NOMO-1 (cell line): ENCODE data around the gene C19orf12.
"Not testable (repeated sequence)": the region's sequence is repeated elsewhere in the genome, so short reads cannot be mapped to it uniquely, and the experiment has no call there.

Experiments
- DNase-seq, 2 experiments: peaks; one replicate each; lab custom pipeline; 2025; ENCODE audit not compliant: unreplicated experiment in 2 of 2; lab: John Stamatoyannopoulos, UW

The C19orf12 gene

DNA sequence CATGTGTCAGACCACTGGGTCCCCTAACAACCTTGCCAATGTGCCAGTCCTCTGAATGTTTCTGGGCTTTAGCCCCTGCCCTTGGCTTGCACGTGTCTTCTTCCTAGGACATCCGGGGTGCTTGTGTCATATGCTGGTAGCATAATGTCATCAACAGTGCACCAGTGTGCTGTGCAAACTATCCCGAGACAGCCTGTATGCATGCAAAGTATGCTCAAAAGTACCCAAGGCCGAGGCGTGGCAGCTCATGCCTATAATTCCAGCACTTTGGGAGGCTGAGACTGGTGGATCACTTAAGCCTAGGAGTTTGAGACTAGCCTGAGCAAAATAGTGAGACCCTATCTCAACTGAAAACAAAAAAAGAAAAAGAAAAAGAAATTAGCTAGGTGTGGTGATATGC, 20.8 kb upstream of the C19orf12 start:
- DNase-seq = no peak

DNA sequence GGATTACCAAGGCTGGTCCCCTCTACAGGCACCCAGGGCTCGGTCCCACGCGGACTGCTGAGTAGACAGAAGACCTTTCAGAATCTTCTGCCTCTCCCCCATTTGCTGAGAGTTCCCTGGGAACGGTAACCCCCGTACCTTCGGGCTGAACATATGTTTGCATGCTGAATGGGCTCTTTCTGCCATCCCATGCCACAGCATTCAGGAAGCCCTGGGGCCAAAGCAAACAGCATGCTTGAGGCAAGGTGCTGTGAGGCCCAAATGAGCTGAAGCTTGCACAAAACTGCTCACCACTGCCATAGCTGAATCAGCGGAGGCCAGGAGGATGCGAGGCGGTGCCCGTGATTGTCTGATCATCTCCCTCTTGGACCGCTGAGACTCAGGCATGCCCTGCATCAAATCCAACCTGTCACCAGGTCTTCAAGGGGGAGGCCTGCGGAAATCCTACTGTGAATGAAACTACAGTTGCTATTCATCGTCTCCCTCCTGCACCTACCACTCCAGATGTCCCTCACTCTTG, 16.3 kb upstream of the C19orf12 start:
- no peak for DNase-seq

DNA sequence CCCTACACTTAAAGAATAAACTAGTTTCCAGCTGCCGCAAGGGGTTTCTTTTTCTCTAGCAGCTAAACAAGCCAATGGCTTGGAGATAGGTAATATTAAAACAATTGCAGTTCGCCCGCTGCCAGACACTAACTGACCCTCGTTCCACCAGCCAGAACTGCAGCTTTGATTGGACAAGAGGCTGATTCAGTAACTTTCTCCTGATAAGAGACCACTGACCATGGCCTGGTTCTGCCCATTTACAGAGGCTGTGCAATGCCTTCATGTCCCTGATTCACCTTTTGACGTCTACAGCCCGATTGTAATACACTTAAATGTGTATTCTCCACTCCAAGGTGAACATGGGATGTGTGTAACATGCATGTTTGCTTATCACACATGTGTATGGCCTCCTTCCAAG, 12.8 kb upstream of the C19orf12 start:
- DNase-seq = no peak

DNA sequence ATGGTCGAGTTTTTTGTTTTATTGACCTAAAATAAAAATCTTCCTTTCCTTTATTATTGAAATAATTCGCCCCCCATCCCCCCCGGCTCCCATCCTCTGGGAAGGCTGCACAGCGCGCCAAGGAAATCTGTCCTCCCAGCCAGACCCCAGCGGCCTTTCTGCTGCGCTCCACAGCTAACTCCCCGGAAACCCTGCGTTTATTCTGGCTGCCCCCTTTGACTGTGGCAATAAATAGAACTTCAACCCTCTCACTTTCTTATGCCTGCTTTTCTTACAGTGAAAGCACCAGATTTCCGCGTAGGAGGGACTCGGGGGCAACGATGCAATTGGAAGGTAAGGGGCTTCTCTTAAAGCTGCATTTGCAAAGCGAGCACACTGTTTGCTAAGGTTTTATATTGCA, 9.7 kb upstream of the C19orf12 start:
- DNase-seq = no peak

DNA sequence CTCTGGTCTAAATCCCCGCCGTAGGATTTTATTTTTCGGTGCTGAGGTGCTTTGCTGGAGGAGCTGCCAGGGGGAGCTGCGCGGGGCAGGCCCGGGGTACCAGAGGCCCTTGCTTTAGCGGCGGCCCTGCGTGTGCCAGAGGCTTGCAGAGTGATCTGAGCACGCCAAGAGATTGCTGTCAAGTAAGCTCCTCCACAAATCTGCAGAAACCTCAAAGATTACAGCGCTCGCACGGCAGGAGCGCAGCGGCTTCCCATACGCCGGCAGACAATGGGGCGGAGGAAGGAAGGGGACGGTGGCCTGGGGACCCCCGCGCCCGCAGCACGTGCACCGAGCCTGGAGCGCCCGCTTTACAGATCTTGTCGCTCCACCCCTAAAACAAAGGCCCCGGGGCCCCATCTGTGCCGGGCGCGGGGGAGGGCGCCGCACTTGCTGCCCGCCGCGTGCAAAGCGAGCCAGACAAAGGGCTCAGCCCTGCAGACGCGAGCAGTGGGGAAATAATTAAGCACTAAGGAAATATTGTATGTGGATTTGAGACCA, 9.1 kb upstream of the C19orf12 start:
- peak; percentile 3 to 23 for DNase-seq

DNA sequence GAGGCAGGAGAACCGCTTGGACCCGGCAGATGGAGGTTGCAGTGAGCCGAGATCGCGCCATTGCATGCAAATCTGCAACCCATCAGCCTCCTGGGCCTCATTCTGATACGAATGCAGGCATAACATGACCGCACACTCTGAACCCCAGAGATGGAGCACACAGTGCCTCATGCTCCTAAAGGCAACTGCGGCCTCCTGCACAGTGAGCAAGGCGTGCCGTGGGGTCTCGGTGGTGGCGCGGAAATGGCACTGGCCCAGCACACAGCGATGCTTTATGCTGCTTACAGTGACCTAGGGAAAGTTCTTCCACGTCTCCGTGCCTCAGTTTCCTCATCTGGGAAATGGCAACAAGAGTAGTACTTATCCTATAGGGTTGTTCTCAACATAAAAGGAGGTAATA, 2.0 kb upstream of the C19orf12 start:
- no peak for DNase-seq

DNA sequence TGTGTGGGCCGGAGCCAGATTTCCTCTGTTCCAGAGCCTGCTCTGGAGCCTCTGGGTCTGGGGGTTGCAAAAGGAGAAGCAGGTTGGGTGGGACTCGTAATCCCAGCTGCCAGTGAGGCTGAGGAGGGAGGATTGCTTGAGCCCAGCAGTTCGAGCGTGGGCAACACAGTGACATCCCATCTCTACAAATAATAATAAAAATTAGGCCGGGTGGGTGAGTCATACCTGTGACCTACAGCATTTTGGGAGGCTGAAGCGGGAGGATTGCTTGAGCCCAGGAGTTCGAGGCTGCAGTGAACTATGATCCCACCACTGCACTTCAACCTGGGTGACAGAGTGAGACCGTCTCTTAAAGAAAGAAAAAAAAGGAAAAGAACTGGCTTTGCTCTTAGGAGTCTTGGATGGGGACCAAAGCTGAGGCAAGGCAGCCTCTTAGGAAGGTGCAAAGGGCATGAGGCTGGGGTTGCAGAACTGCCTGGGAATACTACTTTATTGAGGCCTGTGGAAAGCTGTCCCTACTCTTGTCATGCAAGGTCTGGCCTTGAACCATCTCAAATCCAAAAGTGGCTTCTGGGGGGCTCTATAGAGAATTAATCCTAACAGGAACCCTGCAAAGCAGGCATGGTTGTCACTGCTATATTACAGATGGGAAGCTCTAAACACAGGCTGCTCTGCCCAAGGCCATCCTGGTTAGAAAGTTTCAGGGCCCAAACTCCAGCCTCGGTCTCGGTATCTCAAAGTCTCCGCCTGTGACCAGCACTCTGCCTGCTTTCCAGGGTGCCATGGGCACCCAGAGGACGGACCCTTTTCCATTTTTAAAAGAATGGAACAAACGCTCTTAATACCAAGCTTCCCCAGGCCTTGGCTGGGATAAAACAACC, 880 bp upstream of the C19orf12 start:
- DNase-seq = peak in 1 of 2 experiments; percentile 30

DNA sequence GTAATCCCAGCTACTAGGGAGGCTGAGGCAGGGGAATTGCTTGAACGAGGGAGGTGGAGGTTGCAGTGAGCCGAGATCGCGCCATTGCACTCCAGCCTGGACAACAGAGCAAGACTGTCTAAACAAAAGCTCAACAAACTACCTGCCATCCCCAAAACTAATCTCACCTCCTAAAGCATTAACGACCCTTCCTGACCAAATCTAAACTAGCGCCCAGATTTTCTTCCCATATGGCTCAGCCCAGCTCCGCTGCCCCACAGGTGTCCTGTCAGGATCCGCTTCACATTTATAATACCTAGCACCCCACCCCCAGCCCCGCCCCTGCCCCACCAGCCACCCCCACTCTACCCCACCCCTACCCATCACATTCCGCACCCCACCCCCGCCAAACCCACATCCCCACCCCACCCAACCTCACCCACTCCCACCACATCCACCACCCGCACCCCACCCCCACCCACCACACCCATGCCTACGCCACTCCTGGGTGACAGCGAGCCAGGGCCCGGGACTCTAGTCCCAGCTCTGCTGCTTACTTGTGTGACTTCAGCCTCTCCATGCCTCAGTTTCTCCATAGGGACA, 599 bp downstream of the C19orf12 start:
- no peak for DNase-seq

DNA sequence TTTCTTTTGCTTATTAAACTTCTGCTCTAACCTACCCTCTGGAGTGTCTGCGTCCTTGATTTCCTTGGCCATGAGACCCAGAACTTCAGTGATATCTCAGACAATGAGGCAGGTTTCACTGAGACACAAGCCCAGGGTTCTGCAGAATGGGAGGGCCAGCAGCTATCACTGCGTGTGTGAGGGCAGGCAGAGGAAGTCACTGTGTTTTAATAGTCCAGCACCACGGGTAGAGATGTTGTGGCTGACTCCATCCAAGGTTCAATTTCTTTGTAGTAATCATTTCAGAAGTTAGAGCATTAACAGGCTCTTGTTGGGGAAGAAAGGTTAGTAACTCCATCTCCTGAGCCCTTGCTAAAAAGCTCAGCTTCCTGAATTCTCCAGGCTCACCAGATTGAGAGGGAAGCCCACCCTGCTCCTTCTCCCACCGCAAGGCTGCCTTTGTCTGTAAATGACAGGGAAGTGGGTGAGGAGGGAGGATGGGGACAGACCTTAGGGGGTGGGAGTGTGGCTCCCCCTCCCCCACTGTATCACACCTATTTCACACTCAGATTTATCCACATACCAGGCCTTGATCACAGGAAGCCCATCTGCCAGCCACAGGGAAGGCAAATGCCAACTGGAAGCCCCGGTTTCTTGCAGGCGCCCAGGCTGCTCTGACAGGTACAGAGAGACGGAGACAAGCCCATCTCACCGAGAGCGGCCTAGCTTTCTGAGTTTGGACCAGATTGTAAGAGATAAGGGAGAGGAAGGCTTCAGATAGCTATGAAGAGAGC, 2.1 kb downstream of the C19orf12 start:
- DNase-seq = no peak

DNA sequence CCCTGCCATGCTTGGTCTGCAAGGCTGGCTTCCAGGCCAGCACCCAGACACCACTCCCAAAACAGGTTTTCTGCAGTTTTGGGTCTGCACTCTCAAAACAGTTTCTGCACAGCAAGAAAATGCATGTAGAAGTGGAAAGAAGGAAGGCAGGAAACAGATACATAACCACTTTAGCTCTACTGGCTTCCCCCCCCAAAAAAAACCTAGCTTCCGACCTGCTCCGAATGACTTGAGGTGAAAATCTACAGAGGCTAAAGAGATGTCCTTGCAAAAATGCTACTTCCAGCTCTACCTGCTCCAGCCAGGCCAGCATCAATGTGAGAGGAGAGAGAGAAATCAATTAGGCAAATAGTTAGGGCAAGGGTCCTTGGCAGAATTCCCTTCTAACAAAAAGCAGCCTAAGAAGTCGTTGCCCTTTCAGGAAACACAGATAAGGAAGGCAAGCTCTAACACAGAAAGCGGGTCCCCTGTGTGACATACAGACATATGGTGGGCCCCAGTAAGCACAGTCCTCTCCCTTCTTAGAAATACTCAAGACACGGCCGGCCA, 3.4 kb downstream of the C19orf12 start:
- no peak for DNase-seq

DNA sequence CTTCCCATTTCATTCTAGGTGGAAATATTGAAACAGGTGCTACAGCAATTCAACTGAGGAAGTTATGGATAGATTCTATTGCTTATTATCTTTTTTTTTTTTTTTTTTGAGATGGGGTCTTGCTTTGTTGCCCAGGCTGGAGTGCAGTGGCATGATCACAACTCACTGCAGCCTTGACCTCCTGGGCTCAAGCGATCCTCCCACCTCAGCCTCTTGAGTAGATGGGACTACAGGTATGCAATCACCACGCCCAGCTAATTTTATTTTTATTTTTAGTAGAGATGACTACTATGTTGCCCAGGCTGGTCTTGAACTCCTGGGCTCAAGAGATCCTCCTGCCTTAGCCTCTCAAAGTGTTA, 5.6 kb downstream of the C19orf12 start:
- not testable (repeated sequence) for DNase-seq

DNA sequence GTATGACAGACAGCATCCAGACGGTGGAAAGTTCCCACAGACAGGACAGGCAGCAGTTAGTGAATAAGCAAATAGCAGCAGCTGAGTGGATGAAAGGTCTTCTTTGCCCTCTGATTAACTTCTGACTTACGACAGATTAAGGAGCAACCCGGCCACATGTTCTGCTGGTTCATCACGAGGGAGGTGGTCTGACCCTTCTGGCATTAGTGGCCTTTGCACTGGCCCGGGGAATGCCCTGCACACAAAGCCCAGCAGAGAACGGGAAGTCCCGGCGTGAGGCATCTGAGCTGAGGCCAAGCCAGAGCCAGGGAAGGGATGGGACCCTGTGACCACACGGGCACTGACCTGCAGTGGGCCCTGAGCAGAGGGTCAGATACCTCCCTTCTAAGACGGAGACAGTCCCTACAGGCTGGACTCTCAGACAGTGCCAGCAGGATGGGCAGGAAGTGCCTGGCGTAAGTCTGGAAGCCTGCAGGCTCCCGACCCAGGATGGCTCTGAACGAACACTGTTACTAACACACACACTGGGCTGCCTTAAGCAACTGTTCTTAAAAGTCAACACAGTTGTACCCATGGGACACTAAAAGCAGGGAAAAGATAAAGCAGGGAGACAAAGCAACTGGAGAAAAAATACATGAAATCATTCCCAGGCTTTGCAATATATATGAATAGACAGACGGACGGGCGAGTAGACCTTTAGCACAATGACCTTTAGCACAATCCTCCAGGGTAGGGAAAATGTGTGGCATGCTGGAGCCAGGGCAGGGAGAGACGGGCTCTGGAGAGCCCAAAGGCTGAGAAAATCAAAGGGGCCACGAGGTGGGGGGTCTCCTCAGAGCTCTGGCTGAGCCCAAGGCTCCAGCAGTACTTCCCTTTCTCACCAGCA, 6.3 kb downstream of the C19orf12 start:
- no peak for DNase-seq

DNA sequence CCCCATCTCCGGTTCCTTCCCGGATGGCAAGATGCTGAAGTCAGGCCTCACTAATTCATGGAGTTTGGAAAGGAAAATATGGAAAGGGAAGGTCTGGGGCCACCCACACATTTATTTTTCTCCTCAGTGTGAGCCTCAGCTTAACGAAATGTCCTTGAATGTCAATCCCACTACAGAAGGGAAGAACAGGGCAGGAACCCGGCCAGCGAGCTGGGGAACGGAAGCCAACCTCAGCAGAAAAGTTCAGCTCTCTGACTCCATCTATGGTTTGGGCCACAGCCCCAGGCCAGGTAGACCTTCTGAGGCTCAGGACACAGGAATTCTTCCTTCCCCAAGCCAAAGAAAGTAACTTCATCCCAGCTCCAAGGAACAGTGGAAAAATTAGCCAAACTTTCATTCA, 8.4 kb downstream of the C19orf12 start:
- no peak for DNase-seq

DNA sequence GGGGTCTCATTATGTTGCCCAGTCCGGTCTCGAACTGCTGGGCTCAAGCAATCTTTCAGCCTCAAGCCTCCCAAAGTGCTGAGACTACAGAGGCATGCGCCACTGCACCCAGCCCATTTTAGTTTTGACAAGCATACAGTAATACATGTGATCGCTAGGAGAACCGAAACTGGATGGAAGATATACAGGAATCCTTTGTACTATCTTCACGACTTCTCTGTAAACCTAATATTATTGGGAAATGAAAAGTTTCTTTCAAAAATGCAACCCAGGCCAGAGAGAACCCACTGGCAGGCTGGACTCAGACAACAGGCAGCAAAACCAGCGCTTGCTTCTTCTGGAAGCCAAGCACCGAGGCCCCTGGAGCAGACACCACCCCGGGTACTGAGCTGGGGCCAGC, 9.4 kb downstream of the C19orf12 start:
- no peak for DNase-seq

DNA sequence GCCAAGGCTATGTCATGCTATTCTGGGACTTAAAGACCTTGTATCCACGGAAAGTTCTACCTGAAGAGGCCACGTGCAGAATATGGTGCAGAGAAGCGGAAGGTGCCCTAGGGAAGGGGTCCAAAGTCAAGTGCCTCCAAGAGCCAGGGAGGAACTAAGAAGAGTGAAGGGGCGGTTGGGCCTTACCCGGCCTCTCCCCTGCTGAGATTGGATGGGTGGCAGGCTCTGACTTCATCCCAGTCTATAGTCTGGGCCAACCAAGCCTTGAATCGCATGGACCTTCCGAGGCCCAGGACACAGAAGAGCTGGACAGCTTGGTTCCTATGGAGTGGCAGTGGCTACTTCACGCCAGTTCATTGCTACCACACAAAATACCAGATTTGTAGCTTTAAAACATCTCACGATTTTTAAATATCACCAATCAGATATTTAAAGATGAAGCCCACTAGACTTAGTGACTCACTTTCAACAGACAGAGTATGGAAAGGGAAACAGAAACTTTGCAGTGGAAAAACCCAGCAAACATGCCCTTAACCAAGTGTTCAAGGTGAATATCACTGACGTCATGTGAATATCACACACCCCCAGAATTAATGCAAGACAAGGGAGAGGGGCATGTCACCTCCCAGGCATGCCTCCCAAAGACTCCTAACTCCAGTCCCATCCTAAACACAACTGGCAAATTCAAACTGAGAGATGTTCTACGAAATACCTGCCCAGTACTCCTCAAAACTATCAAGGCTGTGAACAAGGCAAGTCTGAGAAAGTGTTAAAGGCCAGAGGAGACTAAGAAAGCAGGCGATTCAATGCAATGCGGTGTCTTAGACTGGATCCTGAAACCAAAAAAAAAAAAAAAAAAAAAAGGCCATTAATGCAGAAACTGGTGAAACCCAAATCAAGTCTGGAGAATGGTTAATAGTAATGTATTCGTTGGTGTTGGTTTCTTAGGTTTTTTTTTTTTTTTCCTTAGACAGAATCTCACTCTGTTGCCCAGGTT, 10.2 kb downstream of the C19orf12 start:
- DNase-seq = no peak

DNA sequence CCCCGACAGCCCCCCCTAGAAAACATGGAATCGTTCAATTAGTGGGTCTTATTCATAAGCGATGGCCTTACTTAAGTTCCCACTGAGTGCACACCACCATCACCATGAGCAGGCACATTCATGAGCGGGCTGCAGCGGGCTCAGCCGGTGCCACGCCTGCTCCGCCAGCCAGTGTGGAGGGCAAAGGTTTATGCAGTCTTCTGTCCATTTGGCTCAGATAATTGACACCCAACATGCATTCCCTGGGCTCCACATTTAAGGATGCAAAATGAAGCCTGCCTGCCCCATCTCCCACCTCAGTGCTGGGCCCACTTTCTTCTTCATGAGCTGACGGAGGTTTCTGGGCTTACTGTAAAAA, 12.1 kb downstream of the C19orf12 start:
- DNase-seq = no peak

DNA sequence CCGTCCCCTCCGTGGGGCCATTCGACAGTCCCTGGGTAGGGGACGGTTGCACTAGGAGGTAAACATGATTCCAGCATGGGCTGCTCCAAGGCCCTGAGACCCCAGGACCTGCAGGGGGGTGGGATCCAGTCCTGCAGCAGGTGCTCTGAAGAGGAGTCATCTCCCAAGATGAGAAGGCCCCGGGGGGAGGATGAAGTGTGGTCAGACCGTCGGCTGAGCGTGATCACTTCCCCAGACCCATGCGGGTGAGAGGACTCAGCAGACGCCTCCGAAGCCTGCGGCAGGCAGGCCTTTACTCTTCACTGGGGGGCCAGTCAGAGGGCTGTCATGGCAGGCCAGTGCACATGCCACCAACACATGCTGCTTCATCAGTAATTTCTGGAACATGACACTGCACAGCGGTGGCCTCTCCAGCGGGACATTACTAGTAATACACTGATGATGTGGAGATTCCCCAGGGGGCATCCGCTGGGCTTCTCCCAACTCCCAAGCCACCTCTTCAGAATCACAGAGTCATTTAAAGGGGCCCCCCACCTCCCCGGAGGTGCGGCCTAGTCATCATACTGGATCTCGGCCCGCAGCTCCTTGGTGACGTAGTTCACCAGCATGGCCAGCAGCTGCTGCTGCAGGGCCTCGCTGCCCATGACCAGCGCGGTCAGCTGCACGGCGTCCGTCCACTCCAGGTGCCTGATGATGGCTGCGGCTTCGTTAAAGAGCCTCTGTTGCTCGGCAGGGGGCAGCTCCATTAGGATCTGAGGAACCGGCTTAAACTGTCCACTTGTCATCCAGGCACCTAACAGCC, 12.7 kb downstream of the C19orf12 start:
- DNase-seq = no peak

DNA sequence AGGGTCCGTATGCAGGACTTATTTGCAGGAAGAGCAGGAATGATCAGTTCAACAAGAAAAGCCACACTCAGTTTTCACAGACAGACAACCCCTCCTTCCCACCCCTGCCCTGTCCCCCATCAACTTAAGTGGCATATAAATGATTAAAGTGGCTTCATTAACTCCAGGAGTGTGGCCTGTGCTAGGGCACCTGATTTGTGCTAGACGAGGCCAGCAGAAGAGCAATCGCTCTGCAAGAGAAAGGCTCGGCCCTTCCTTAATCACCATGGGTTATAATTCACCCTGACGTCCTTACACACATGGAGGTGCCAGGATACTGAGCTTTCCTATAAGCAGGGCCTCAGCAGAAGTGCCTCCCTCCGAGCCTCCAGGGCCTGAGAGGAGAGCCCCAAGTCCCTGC, 14.6 kb downstream of the C19orf12 start:
- no peak for DNase-seq
